ENCODE measurements around the gene ZNF592.

DNA sequence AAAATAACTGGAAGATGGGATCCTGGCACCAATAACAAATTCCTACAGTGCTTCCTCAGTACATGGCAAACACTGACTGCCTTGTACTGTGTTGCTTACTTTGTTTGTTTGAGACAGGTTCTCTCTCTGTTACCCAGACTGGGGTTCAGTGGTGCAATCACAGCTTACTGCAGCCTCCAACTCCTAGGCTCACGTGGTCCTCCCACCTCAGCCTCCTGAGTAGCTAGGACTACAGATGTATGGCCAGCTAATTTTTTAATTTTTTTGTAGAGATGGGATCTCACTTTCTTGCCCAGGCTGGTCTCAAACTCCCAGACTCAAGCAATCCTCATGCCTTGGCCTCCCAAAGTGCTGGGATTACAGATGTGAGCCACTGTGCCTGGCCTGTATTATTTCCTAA lies 65.0 kb downstream of the ZNF592 start:
- no peak for TF ChIP-seq ZBTB33 (CRISPR knock-in tag; IDR thresholded peaks at IDR 0.05)
- TF ChIP-seq HNRNPK (IDR thresholded peaks at IDR 0.05; ENCODE audit: low read depth, low read length, poor library complexity, severe bottlenecking): no peak
- TF ChIP-seq NEUROD1 (IDR thresholded peaks at IDR 0.05; ENCODE audit: borderline replicate concordance, low read depth, low read length, partially characterized antibody): no peak
- TF ChIP-seq ZKSCAN1 (IDR thresholded peaks at IDR 0.05; ENCODE audit: low read depth, low read length): no peak
- TF ChIP-seq ZNF239 (CRISPR knock-in tag; IDR thresholded peaks at IDR 0.05): no peak
- no peak for TF ChIP-seq PCBP2 (IDR thresholded peaks at IDR 0.05; ENCODE audit: low read depth, low read length, poor library complexity, severe bottlenecking)
- TF ChIP-seq, protein P1, sequence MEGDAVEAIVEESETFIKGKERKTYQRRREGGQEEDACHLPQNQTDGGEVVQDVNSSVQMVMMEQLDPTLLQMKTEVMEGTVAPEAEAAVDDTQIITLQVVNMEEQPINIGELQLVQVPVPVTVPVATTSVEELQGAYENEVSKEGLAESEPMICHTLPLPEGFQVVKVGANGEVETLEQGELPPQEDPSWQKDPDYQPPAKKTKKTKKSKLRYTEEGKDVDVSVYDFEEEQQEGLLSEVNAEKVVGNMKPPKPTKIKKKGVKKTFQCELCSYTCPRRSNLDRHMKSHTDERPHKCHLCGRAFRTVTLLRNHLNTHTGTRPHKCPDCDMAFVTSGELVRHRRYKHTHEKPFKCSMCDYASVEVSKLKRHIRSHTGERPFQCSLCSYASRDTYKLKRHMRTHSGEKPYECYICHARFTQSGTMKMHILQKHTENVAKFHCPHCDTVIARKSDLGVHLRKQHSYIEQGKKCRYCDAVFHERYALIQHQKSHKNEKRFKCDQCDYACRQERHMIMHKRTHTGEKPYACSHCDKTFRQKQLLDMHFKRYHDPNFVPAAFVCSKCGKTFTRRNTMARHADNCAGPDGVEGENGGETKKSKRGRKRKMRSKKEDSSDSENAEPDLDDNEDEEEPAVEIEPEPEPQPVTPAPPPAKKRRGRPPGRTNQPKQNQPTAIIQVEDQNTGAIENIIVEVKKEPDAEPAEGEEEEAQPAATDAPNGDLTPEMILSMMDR (IDR thresholded peaks at IDR 0.05 in 2 of 3, conservative IDR thresholded peaks at IDR 0.05 in 1 of 3; ENCODE audit: insufficient read depth in 2 of 3, low read depth in 1 of 3, low read length in 3 of 3): no peak
- TF ChIP-seq PHF21A (IDR thresholded peaks at IDR 0.05; ENCODE audit: borderline replicate concordance, low read depth): no peak
- TF ChIP-seq RBM25 (IDR thresholded peaks at IDR 0.05; ENCODE audit: low read depth, low read length, severe bottlenecking): no peak
- TF ChIP-seq, protein P2, sequence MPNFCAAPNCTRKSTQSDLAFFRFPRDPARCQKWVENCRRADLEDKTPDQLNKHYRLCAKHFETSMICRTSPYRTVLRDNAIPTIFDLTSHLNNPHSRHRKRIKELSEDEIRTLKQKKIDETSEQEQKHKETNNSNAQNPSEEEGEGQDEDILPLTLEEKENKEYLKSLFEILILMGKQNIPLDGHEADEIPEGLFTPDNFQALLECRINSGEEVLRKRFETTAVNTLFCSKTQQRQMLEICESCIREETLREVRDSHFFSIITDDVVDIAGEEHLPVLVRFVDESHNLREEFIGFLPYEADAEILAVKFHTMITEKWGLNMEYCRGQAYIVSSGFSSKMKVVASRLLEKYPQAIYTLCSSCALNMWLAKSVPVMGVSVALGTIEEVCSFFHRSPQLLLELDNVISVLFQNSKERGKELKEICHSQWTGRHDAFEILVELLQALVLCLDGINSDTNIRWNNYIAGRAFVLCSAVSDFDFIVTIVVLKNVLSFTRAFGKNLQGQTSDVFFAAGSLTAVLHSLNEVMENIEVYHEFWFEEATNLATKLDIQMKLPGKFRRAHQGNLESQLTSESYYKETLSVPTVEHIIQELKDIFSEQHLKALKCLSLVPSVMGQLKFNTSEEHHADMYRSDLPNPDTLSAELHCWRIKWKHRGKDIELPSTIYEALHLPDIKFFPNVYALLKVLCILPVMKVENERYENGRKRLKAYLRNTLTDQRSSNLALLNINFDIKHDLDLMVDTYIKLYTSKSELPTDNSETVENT (CRISPR knock-in tag; IDR thresholded peaks at IDR 0.05): no peak

All from K562 (cell line).